Activated CD8-positive, alpha-beta memory T cell treated with anti-CD3 and anti-CD28 coated beads, Interleukin-2, amount 50 U/mL, for 4 hours (primary cell): Measurements from ENCODE around the gene DCAF12L2.
"Not testable (repeated sequence)": the region's sequence is repeated elsewhere in the genome, so short reads cannot be mapped to it uniquely, and the experiment has no call there.

ENCODE experiments used
- DNase-seq: peaks from one replicate; pipeline ENCODE4 v3.0.0-alpha.2; 2020

The DCAF12L2 gene

GRCh38 chrX:126165721-126166461 lies at the start of gene DCAF12L2:
TSS of gene DCAF12L2 (minus strand) at chrX:126166289. CDS start at chrX:126165924, 365 bp downstream.
- no peak for DNase-seq

- not testable (repeated sequence) for DNase-seq
Measured at GRCh38 chrX:126190888-126191287, 24.8 kb upstream of the DCAF12L2 start.

GRCh38 chrX:126177133-126177840 lies 11.2 kb upstream of the DCAF12L2 start:
- DNase-seq: no peak

- DNase-seq: no peak
Measured at GRCh38 chrX:126170720-126171119, 4.6 kb upstream of the DCAF12L2 start.

GRCh38 chrX:126167560-126167959 lies 1.5 kb upstream of the DCAF12L2 start:
- no peak for DNase-seq

GRCh38 chrX:126165401-126165720 lies 728 bp downstream of the DCAF12L2 start:
- DNase-seq: no peak

GRCh38 chrX:126164689-126165400 lies 1.2 kb downstream of the DCAF12L2 start:
- no peak for DNase-seq

- DNase-seq: no peak
Measured at GRCh38 chrX:126164226-126164625, 1.9 kb downstream of the DCAF12L2 start.

GRCh38 chrX:126141014-126141413 lies 25.1 kb downstream of the DCAF12L2 start:
- DNase-seq: no peak

- no peak for DNase-seq
Measured at GRCh38 chrX:126137899-126138298, 28.2 kb downstream of the DCAF12L2 start.

GRCh38 chrX:126124721-126125120 lies 41.4 kb downstream of the DCAF12L2 start:
- no peak for DNase-seq
